GM04503 (cell line): Measurements from ENCODE around the gene CARD11.
"Not testable (repeated sequence)": the region's sequence is repeated elsewhere in the genome, so short reads cannot be mapped to it uniquely, and the experiment has no call there.

Source experiments
- DNase-seq: peaks from one replicate; pipeline ENCODE4 v3.0.0-alpha.2; 2012; ENCODE audit warnings: low read depth

The CARD11 gene

DNA sequence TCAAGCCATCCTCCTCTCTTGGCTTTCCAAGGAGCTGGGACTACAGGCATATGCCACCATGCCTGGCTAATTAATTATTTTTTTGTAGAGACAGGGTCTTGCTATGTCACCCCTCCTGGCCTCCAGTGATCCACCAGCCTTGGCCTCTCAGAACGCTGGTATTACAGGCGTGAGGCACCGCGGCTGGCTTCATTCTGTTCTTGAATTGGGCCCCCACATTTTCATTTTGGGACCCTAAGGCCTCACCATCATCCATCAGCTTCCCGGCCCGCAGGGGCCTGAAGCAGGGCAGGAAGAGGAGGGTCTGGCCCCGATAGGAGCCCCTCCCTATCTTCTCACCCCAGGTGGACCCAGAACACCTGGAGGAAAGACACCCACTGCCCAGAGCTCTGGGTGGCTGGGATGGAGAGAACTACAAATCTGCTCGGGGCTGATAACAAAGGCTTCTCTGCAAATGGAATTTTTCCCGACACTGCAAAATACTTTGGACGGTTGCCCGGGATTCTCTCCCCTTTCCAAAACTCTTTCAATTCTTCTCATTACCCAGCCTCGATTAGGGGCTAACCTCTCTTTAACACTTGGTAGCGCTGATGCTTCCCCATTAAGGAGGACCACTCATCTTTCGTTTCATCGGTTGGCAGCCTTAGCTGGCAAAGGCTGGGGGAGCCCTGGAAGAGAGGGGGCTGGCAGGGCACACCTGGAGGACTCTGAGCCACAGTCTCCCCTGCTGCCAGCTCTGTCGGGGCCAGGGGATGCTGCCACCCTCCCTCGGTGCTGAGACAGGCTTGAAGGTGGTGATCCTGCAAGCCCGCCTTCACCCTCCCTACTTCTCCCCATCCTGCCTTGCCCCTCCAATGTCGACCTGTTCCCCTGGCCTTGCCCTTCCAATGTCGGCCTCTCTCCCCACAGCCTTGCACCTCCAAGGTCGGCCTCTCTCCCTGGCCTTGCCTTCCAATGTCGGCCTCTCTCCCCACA lies 118.5 kb downstream of the CARD11 start:
- DNase-seq: no peak

DNA sequence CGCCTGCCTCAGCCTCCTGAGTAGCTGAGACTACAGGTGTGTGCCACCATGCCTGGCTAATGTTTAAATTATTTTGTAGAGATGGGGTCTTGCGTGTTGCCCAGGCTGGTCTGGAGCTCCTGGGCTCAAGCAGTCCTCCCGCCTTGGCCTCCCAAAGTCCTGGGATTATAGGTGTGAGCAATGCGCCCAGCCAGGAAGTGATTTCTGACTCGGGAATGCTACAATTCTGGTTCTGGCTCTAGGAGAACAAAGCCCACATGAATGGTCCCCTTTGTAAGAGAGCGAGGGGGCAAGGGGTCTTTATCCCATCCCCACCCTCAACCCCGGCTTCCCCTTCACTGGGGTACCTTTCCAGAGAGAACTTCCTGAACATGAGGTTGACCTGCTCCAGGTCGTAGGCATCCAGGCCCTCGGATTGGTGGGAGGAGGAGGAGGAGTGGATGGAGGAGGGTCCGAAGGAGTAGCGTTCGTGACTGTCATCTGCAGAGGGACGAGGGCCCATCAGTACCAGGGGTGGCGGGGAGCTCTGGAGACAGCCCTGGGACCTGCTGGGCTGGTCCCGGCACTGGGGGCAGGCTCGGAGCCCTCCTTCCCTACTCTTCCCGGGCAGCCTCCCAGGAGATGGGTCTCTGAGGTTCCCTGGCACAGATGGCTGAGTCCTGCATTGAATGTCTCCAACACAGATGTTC lies 119.6 kb downstream of the CARD11 start:
- no peak for DNase-seq

GRCh38 chr7:2923291-2923781 lies 120.3 kb downstream of the CARD11 start:
- DNase-seq: no peak

GRCh38 chr7:2922866-2923265 lies 120.8 kb downstream of the CARD11 start:
- no peak for DNase-seq

GRCh38 chr7:2922348-2922691 lies 121.3 kb downstream of the CARD11 start:
- no peak for DNase-seq

GRCh38 chr7:2921653-2922347 lies 121.9 kb downstream of the CARD11 start:
- no peak for DNase-seq

DNA sequence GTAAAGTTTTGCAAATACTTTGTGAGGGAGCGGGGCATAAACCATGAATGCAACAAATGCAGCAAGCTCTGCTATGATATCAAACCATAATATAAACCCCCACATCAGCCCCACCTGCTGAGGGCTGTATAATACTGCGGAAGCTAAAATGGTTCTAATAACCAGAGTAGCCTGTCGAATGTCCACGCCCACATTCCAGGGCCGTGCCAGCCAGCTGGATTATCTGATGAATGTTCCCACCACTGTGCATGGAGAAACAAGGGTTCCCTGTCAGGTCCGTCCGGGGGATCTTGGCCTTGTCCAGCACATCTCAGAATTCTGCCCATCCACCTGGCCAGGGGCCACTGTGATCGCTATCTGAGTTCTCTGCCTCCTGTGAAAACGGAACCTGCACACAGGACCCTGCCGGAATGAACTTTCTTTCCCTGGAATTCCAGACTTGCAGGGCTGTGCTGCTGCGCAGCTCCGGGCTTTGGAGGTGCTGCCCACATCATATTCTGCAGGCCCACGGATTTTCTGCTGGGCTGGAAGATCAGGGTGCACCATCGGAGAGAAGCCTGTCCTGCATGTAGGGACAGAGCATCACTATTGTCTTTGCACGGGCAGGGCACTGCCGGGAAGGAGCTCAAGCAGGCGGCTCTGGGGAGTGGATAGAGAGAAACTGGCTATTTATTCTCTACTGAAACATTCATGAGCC lies 122.6 kb downstream of the CARD11 start:
- DNase-seq: no peak

GRCh38 chr7:2920480-2920879 lies 123.2 kb downstream of the CARD11 start:
- DNase-seq: not testable (repeated sequence)

DNA sequence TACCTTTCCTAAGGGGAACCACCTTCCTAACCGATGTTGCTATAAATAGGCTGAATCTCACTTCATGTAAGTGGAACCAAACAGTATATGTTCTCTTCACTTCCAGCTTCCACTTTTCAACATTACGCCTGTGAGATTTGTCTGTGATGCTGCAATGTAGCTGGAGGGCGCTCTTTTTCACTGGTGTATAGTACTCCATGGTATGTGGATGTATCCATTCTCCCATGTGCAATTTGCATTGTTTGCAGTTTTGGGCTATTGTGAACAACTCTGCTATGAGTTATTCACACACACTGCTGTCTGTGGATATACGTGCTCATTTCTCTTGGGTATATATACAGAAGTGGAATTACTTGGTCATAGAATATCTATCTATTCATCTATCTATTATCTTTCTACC lies 123.6 kb downstream of the CARD11 start:
- DNase-seq: no peak

- no peak for DNase-seq
Measured at GRCh38 chr7:2919256-2919655, 124.4 kb downstream of the CARD11 start.

DNA sequence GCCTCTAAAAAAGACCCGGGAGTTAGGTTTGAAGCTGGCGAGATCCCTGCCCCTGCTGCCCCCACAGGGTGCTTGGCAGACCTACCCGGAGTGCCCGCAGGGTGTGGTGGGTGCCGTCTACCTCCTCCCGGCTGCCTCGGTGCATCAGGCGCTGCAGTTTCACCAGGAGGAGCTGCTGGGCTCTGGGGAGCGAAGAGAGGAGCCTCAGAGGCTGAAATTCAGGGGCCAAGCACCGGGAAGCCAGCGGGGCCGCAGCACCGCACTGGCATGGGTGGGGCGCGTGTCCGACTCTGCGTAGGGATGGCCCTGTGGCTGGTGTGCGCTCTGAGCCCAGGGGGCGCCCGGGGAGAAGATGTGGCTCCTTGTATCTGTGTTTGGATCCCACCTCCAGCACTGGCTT lies 125.3 kb downstream of the CARD11 start:
- no peak for DNase-seq

DNA sequence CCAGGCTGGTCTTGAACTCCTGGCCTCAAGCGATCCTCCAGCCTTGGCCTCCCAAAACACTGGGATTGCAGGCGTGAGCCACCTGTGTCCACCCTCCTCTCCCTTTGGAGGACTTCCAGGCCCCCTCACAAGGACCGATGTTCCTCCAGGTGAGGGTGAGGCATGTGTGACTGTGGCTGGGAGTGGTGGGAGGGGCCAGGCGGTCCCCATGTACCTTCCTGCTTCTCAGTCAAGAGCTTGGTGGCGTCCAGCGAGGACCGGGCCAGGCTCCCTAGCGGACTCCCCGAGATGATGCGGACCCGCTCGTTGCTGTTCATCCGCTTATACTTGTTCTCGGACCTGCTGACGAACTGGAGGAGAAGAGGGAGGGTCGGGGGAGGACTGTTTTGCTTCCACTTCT lies 128.6 kb downstream of the CARD11 start:
- no peak for DNase-seq

DNA sequence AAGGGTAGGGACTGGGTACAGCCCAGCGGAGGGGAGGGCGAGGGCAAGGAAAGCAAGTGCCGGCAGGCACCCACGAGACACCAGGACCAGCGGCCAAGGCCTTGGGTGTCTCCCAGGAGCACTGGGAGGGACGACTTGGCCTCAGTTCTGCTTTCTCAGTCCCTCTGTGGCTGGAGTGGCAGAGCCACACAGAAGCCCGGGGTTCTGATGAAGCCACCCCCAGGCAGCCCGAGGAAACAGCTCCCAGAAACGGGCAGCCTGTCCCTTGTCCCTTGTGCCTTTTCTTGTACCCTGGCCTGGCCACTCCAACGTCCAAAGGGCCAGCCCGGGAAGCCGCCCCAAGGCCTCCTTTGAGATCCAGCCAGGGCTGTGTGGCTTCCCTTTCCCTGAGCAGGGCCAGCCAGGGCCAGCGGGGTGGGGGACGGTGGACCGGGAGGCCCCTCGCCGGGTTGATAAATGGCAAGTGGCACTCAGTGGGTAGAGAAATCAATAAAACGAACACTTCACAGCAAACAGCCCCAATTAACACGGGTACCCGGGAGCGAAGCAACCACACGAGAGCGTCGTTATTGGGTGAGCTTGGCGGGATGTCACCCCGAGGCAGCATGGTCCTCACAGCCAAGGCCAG lies 129.8 kb downstream of the CARD11 start:
- DNase-seq: no peak

GRCh38 chr7:2912684-2913439 lies 130.8 kb downstream of the CARD11 start:
- DNase-seq: no peak

- DNase-seq: no peak
Measured at GRCh38 chr7:2911466-2911865, 132.2 kb downstream of the CARD11 start.

- no peak for DNase-seq
Measured at GRCh38 chr7:2909471-2910039, 134.1 kb downstream of the CARD11 start.

DNA sequence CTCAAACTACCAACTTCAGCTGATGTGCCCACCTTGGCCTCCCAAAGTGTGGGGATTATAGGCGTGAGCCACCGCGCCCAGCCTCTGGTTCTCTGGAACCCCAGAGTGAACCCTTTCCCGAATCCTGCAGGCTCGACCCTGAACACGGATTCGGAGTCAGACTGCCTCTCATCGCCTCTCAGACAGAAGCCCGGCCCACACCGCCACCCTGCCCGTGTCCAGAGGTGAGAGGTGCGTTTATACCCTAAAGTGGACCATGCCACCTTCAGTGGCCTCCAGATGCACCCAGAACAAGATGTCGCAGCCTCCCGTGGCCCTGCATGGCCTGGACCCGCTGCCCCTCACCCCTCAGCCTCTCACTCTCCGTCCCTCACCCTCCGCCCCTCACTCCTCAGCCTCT lies 134.6 kb downstream of the CARD11 start:
- DNase-seq: no peak

GRCh38 chr7:2908103-2908683 lies 135.5 kb downstream of the CARD11 start:
- DNase-seq: no peak

GRCh38 chr7:2906197-2906931 lies 137.3 kb downstream of the CARD11 start:
- no peak for DNase-seq
